HUES64 (cell line): ENCODE data around the gene KLF14.

ENCODE experiments used
- H3K27ac ChIP-seq: 2 replicates; pipeline ENCODE4 v1.7.0; 2013; ENCODE audit warnings: low read depth, low read length, inconsistent platforms
- H3K27me3 ChIP-seq: 2 replicates; pipeline ENCODE4 v1.6.1; 2013; ENCODE audit warnings: mild to moderate bottlenecking, low read length; ENCODE audit not compliant: insufficient read depth
- H3K36me3 ChIP-seq: 2 replicates; pipeline ENCODE4 v1.6.1; 2013; ENCODE audit warnings: mild to moderate bottlenecking, low read length; ENCODE audit not compliant: insufficient read depth
- H3K4me1 ChIP-seq: 2 replicates; pipeline ENCODE4 v1.6.1; 2013; ENCODE audit warnings: mild to moderate bottlenecking, low read length, moderate library complexity; ENCODE audit not compliant: insufficient read depth
- H3K4me3 ChIP-seq: 2 replicates; pipeline ENCODE4 v1.5.1; 2013; ENCODE audit warnings: mild to moderate bottlenecking, low read length, moderate library complexity
- H3K9ac ChIP-seq: 2 replicates; pipeline ENCODE4 v1.6.1; 2013; ENCODE audit warnings: mild to moderate bottlenecking, low read depth, low read length
- H3K9me3 ChIP-seq: 2 replicates; pipeline ENCODE4 v1.6.1; 2013; ENCODE audit warnings: low read depth, low read length; ENCODE audit not compliant: insufficient read depth
- WGBS: fragments of 150-250, 120-280 bp; methylation state at CpG from one replicate; pipeline ENCODE4 v1.1.7; 2013; ENCODE audit warnings: missing lambda C conversion rate; 5-methylcytosine and 5-hydroxymethylcytosine counted together

The KLF14 gene

DNA sequence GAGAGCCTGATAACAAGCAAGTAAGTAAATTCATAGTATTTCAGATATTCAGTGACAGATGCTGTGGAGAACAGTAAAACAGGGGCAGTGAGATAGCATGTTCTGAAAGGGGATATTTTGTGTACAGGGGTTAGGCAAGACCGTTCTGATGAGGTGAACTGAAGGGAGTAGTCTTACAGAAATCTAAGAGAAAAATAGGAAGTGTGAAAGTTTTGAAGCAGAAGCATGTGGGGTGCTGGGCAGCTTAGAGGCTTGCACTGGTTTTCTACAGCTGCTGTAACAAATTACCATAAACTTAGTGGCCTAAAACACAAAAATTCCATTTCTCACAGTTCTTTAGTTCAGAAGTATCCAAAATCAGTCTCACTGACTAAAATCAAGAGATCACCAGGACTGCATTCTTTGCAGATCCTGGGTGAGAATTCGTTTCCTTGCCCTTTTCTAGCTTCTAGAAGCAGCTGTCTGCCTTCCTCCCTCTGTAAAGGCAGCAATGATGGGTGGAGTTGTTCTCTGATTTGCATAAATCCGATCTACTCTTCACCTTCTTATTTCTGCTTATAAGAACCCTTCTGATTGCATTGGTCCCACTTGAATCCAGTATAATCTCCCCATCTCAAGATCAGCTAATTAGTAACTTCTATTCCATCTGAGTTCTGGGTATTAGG is 7.5 kb upstream of the KLF14 start:
- WGBS: 54% methylated on average over 3 of the region's 3 CpGs
- H3K4me3 ChIP-seq: no peak overlapping the region
- H3K27ac ChIP-seq: no peak overlapping the region
- peaks cover 50% of the 10 kb centered on the region for H3K27me3 ChIP-seq
- H3K9me3 ChIP-seq: no peaks in the 10 kb centered on the region
- H3K36me3 ChIP-seq: no peaks in the 10 kb centered on the region
- H3K9ac ChIP-seq: no peak overlapping the region
- no peaks in the 10 kb centered on the region for H3K4me1 ChIP-seq

DNA sequence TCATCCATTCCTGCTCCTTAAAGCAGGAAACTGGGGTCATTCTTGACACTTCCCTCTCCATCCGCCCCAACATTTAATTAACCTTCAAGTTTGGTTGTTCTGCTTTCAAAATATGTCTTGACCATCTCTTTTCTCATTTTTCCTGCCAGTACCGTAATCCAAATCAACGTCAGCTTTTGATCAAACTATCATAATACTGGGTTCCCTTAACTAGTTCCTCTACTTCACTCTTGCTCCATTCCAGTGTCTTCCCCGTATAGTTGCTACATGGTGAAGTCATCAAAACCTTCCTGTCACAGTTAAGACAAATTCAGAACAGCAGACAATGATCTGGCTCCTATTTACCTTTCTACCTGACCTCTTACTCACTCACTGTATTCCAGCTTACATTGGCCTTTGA is 6.6 kb upstream of the KLF14 start:
- WGBS: 87% methylated on average over 4 of the region's 4 CpGs
- Histone ChIP-seq H3K4me3 (no peak overlapping the region), H3K9ac (no peak overlapping the region)

DNA sequence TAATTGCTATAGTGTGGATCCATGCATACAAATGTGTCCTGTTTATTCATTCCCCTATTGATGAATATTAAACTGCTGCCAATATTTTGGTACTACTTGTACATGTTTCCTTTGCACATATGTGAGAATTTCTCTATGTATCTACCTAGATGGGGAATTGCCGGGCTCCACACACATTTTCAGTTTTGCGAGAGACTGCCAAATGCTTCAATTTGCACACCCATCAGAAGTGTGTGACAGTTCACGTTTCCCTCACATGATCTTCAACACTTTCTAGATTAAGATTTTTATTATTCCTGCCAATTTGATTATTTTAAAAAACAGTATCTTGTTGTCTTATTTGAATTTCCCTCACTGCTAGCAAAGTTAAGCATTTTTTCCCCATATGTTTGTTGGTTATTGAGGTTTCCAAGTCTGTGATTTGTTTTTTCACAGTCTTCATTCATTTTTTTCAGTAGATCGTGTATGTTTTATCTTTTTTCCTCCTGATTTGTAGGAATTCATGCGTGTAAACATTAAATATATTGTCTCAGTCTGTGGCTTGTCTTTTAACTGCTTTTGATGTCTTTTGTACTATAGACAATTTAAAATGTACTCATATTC is 2.4 kb upstream of the KLF14 start:
- no peak overlapping the region for H3K4me3 ChIP-seq
- H3K36me3 ChIP-seq: no peaks in the 10 kb centered on the region
- no peak overlapping the region for H3K9ac ChIP-seq
- peaks cover 95% of the 10 kb centered on the region for H3K27me3 ChIP-seq
- H3K9me3 ChIP-seq: peaks cover 9% of the 10 kb centered on the region; the same call in 1 of the 2 replicates
- 73% methylated on average over 3 of the region's 5 CpGs for WGBS
- no peak overlapping the region for H3K27ac ChIP-seq
- 0 out of 2 replicates have a peak, but pooled peaks cover 8% of the 10 kb centered on the region for H3K4me1 ChIP-seq

More for the DNA sequence above, 6.6 kb upstream of the KLF14 start:
- H3K4me1 ChIP-seq: no peaks in the 10 kb centered on the region
- no peak overlapping the region for H3K27ac ChIP-seq
- no peaks in the 10 kb centered on the region for H3K9me3 ChIP-seq
- peaks cover 58% of the 10 kb centered on the region for H3K27me3 ChIP-seq
- H3K36me3 ChIP-seq: no peaks in the 10 kb centered on the region

DNA sequence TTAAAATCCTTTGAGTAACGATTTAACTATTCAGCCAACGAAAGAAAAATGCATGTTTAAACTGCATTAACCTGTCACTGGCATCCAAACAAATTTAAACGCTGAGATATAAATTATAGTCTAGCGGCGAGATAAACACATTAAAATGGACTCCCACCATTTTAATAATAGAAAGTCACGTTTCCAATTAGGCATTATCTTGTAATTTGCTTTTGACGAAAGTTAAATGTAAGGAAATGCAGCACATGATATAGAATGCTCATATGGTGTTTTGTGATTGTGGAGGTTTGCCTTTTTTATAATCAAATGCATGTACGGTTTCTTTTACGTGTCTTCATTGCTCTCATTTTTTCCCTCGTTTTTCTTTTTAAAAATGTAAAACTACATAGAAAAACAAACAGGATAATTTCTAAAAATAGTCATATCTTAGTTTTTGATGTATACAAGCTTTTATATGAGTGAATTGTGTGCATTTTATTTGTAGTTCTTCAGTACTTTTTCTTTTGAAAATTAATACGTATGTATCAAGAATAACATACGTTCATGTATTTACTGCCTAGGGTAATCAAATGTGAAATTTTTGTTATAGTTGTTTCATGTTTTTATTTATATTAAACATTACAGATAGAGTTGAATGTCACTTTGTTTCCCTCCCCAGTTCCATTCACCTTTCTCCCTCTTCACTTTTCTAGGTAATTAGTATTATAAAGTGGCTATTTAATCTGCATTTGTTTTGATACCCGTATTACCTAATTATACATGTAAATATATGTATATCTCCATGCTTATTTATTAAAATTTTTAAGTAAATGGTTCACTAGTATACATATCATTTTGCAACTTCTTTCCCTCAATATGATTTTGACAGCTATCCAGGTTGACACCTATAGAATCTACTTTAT is 1.1 kb upstream of the KLF14 start:
- peaks cover 99% of the 10 kb centered on the region for H3K27me3 ChIP-seq
- H3K27ac ChIP-seq: no peak overlapping the region

DNA sequence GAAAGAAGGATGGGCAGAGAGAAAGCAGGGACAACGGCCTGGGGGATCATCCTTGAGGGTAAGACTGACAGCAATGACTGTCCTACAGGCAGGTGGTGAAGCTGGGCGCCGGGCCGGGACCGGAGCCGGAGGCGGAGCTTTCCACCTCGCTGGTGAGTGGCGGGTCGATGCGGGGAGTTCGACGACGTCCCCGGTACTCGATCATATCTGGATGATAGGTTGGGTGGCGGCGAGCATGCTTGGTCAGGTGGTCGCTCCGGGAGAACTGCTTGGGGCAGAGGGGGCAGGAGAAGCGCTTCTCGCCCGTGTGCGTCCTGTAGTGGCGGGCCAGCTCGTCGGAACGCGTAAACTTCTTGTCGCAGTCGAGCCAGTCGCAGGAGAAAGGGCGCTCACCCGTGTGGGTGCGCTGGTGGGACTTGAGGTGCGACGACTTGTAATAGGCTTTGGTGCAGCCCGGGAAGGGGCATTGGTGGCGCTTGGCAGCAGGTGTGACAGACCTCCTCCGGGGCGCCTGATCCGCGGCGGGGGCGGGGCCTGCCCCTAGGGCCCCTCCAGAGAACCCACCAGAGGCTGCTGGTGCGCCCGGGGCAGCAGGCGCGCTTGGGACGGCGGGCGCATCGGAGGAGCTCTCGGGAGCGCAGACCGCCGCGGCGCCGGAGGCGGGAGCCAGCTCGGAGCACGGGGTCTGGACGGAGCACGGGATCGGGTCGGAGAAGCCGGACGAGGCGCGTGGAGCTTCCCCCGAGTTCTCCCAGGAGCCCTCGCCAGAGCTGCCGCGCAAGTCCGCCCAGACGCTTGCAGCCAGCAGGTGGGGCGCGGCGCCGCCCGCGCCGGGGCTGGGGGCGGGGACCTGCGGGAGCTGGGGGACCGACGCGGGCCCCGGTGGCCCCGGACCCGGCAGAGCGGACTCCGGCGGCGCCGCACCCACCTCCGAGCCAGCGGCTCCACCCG is 752 bp downstream of the KLF14 start:
- Histone ChIP-seq H3K4me3 (peak overlapping the region; percentile 56), H3K27ac (no peak overlapping the region), H3K9me3 (peaks cover 9% of the 10 kb centered on the region; the same call in 1 of the 2 replicates), H3K9ac (no peak overlapping the region; the same call in 1 of the 2 replicates), H3K4me1 (0 out of 2 replicates have a peak, but pooled peaks cover 8% of the 10 kb centered on the region), H3K36me3 (no peaks in the 10 kb centered on the region), H3K27me3 (peaks cover 96% of the 10 kb centered on the region)
- WGBS: 4% methylated on average over 100 of the region's 100 CpGs

More for the DNA sequence above, 1.1 kb upstream of the KLF14 start:
- no peaks in the 10 kb centered on the region for H3K36me3 ChIP-seq
- 0 out of 2 replicates have a peak, but pooled peaks cover 8% of the 10 kb centered on the region for H3K4me1 ChIP-seq
- 7% methylated on average over 7 of the region's 13 CpGs for WGBS
- H3K9me3 ChIP-seq: peaks cover 9% of the 10 kb centered on the region; the same call in 1 of the 2 replicates
- H3K4me3 ChIP-seq: peak overlapping the region; percentile 56
- H3K9ac ChIP-seq: no peak overlapping the region

DNA sequence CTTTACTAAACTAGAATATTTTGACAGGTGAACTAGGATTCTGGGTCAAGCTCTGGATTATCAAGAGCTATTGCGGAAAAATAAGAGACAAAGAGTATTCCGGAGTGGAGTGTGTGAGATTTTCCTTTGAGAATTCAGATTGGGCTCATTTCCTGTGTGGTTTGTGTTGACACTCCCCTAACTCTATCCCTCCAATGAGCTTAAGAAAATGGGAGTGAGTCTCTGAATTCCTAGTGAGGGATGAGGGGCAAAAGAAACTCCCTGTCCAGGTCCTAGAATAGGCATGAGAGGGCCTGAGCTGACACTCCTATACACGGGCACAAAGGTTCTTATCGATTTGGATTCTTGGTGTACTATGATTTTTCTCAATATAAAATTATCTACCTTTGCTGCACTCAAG is 10.2 kb downstream of the KLF14 start:
- Histone ChIP-seq H3K4me1 (no peaks in the 10 kb centered on the region), H3K36me3 (no peaks in the 10 kb centered on the region), H3K9me3 (no peaks in the 10 kb centered on the region), H3K4me3 (no peak overlapping the region), H3K9ac (no peak overlapping the region), H3K27ac (no peak overlapping the region), H3K27me3 (0 out of 2 replicates have a peak, but pooled peaks cover 4% of the 10 kb centered on the region)
- 90% methylated on average over 3 of the region's 4 CpGs for WGBS

DNA sequence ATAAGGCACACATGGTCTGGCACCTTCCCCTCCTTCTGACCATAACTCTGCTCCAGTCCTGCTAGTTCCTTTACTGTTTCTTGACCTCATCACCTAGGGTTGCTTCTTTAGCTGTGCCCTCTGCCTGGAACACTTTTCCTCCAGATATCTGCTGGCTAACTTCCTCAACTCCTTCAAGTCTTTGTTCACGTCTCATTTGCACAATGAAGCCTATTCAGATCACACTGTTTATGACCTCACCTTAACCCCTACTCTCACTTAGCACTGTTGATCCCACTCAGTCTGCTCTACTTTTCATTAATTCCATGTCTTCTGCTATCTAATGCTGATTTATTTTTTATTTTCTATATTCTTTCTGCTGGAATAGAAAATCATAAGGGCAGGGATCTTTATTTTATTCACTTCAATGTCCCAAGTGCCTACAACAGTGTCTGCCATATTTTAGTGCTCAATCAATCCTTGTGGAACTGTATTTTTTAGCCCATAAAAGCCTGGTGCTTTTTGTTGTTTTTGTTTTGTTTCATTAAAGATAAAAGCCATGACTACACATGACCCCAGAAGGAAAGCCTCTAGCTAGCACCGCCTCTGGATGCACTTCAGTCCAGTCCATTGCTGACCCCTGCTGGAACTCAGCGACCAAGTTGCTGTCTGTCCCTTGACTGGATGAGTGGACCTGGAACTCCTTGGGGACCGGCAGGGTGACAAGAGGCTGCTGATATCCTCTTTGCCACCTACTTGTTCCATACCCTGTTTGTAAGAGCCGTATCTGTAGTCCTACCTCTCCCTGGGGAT is 12.3 kb downstream of the KLF14 start:
- 49% methylated on average over 5 of the region's 5 CpGs for WGBS
- Histone ChIP-seq H3K27me3 (no peaks in the 10 kb centered on the region), H3K9ac (no peak overlapping the region)

DNA sequence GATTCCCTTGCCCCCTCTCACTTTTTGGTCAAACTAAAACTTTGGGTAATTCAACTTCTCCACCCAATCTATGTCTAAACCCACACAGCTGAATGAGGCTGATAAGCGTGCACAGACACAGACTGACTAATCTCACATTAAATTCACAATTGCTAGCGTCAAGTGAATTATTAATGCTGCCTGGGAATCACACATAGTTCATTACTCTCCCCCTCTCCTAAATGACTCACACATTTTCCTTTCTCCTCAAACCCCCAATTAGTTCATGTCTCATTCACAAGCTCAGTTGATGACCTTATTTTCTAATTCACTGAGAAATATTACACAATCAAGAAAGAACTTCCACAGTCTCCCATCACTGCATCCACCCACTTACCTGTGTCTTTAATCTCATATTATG is 14.5 kb downstream of the KLF14 start:
- Histone ChIP-seq H3K36me3 (no peaks in the 10 kb centered on the region), H3K27me3 (no peaks in the 10 kb centered on the region), H3K9ac (no peak overlapping the region), H3K9me3 (no peaks in the 10 kb centered on the region), H3K4me1 (no peaks in the 10 kb centered on the region), H3K27ac (no peak overlapping the region), H3K4me3 (no peak overlapping the region)
- WGBS: 94% methylated on average over 2 of the region's 2 CpGs

More for the DNA sequence above, 12.3 kb downstream of the KLF14 start:
- no peaks in the 10 kb centered on the region for H3K4me1 ChIP-seq
- no peaks in the 10 kb centered on the region for H3K9me3 ChIP-seq
- H3K36me3 ChIP-seq: no peaks in the 10 kb centered on the region
- no peak overlapping the region for H3K4me3 ChIP-seq
- no peak overlapping the region for H3K27ac ChIP-seq

DNA sequence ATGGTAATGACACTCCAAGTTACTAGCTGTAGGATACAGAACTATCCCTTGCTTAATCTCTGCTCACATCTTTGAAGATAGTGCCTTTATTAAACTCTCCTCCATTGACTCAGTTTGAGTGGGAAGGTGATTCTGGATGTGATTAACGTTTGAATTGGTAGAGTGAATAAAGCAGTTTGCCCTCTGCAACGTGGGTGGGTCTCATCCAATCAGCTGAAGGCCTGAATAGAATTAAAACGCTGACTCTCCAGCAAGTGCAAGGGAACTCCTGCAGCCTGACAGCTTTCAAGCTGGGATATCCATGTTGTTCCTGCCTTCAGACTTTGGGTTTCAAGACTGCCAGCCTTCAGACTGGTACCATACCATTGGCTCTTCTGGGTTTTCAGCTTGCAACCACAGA is 21.6 kb downstream of the KLF14 start:
- H3K27ac ChIP-seq: no peak overlapping the region
- 31% methylated on average over 3 of the region's 3 CpGs for WGBS
- no peak overlapping the region for H3K4me3 ChIP-seq
- no peaks in the 10 kb centered on the region for H3K4me1 ChIP-seq
- no peaks in the 10 kb centered on the region for H3K9me3 ChIP-seq
- no peak overlapping the region for H3K9ac ChIP-seq
- H3K36me3 ChIP-seq: no peaks in the 10 kb centered on the region
- H3K27me3 ChIP-seq: no peaks in the 10 kb centered on the region

DNA sequence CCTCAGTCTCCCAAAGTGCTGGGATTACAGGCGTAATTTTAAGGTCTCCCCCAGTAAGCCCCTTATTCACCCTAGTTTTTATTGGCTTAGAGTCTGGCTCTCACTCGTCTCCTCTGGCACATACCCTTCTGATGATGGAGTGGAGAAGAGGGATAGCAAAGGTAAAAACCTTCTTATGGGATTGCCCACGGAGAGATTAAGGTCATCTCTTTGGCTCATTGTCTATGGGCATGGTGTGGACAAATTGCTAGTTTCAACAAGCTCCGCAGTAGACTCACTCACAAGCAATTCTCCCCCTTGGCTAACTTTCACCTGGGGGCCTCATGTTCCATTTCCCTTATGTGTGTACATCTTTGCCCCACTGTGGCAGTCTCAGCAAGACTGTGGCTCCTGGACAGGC is 25.2 kb downstream of the KLF14 start:
- Histone ChIP-seq H3K27ac (no peak overlapping the region), H3K36me3 (no peaks in the 10 kb centered on the region), H3K4me3 (no peak overlapping the region), H3K9ac (no peak overlapping the region), H3K9me3 (peaks cover 13% of the 10 kb centered on the region), H3K4me1 (no peaks in the 10 kb centered on the region), H3K27me3 (no peaks in the 10 kb centered on the region)
- 87% methylated on average over 4 of the region's 4 CpGs for WGBS
